HG02970 (cell line): ENCODE results near the gene EHD3.

Source experiments
- ATAC-seq: cut with Tn5 transposase; IDR thresholded peaks from one replicate; pipeline ENCODE4 v1.9.1; 2021; ENCODE audit warnings: mild to moderate bottlenecking, moderate library complexity, moderate number of reproducible peaks; ENCODE audit not compliant: unreplicated experiment, low FRiP score

Gene EHD3

GRCh38 chr2:31212659-31213600 is 21.0 kb upstream of the EHD3 start:
- no peak for ATAC-seq

GRCh38 chr2:31213601-31214443 is 20.1 kb upstream of the EHD3 start:
- ATAC-seq = no peak

- no peak for ATAC-seq
These were observed 19.5 kb upstream of the EHD3 start for GRCh38 chr2:31214444-31214915.

GRCh38 chr2:31216734-31217133 is 17.2 kb upstream of the EHD3 start:
- ATAC-seq = no peak

- no peak for ATAC-seq
These were observed 16.3 kb upstream of the EHD3 start, which contains the start of gene CAPN14 for GRCh38 chr2:31217465-31218200. Gene CAPN14 (minus strand): TSS chr2:31217515. CDS start chr2:31205447, 12,068 bp downstream.

- ATAC-seq = peak; percentile 70
These were observed 14.6 kb upstream of the EHD3 start for GRCh38 chr2:31219131-31219969.

GRCh38 chr2:31221544-31221943 is 12.4 kb upstream of the EHD3 start:
- ATAC-seq = no peak

- no peak for ATAC-seq
These were observed 11.9 kb upstream of the EHD3 start for GRCh38 chr2:31222071-31222470.

GRCh38 chr2:31223026-31223425 is 10.9 kb upstream of the EHD3 start:
- ATAC-seq = no peak

GRCh38 chr2:31223749-31224148 is 10.2 kb upstream of the EHD3 start:
- no peak for ATAC-seq

GRCh38 chr2:31226266-31226665 is 7.7 kb upstream of the EHD3 start:
- ATAC-seq = no peak

GRCh38 chr2:31227110-31227509 is 6.8 kb upstream of the EHD3 start:
- ATAC-seq = no peak

- ATAC-seq = no peak
These were observed 6.2 kb upstream of the EHD3 start for GRCh38 chr2:31227711-31228125.

GRCh38 chr2:31228717-31229116 is 5.2 kb upstream of the EHD3 start:
- no peak for ATAC-seq

GRCh38 chr2:31230751-31231150 is 3.2 kb upstream of the EHD3 start:
- ATAC-seq = no peak

GRCh38 chr2:31231571-31232302 is 2.2 kb upstream of the EHD3 start:
- ATAC-seq = no peak

GRCh38 chr2:31232586-31232985 is 1.4 kb upstream of the EHD3 start:
- no peak for ATAC-seq

- no peak for ATAC-seq
These were observed 721 bp upstream of the EHD3 start for GRCh38 chr2:31233231-31233630.
